Measurements from ENCODE around the gene NQO2.
"Not testable (repeated sequence)": the region's sequence is repeated elsewhere in the genome, so short reads cannot be mapped to it uniquely, and the experiment has no call there.

The NQO2 gene

GRCh38 chr6:3045777-3046176, 46.1 kb downstream of the NQO2 start:
- no peak for DNase-seq

- DNase-seq, result no peak
Observed at GRCh38 chr6:3046295-3046694, 46.6 kb downstream of the NQO2 start.

- DNase-seq, result not testable (repeated sequence)
Observed at GRCh38 chr6:3048009-3048408, 48.3 kb downstream of the NQO2 start.

- no peak for DNase-seq
Observed at GRCh38 chr6:3052481-3053230, 53.0 kb downstream of the NQO2 start.

- DNase-seq, result no peak
Observed at GRCh38 chr6:3053231-3053508, 53.5 kb downstream of the NQO2 start.

GRCh38 chr6:3054229-3055157, 54.8 kb downstream of the NQO2 start:
- peak; percentile 69 for DNase-seq

- DNase-seq, result peak; percentile 38
Observed at GRCh38 chr6:3055158-3055499, 55.4 kb downstream of the NQO2 start.

- no peak for DNase-seq
Observed at GRCh38 chr6:3057063-3057770, 57.5 kb downstream of the NQO2 start.

- no peak for DNase-seq
Observed at GRCh38 chr6:3058957-3059356, 59.3 kb downstream of the NQO2 start.

- DNase-seq, result not testable (repeated sequence)
Observed at GRCh38 chr6:3060092-3060491, 60.4 kb downstream of the NQO2 start.

GRCh38 chr6:3061501-3061941, 61.8 kb downstream of the NQO2 start:
- DNase-seq, result peak; percentile 50

- DNase-seq, result not testable (repeated sequence)
Observed at GRCh38 chr6:3063340-3063732, 63.6 kb downstream of the NQO2 start.

GRCh38 chr6:3063733-3064700, 64.3 kb downstream of the NQO2 start:
- peak; percentile 96 for DNase-seq

GRCh38 chr6:3068329-3069214, 68.9 kb downstream of the NQO2 start, which contains the start of gene RIPK1:
TSS of gene RIPK1 (plus strand) at chr6:3068494. CDS start at chr6:3076824, 8,330 bp downstream.
- peak; percentile 95 for DNase-seq

Measured in hematopoietic multipotent progenitor cell treated with erythropoietin and hydrocortisone succinate and interleukin-3 and kit ligand, for 4 days (in vitro differentiated cells).